GM12878 (cell line): ENCODE data around the gene IL22RA2. TPM values are rescaled to one million over a fixed set of nuclear protein-coding genes. Genes with fewer than 3 reads are reported as not detected.

Experiments used
- ATF7 ChIP-seq: fragments of 450-650 bp; IDR thresholded peaks from 2 replicates; pipeline ENCODE4 v1.6.1; 2016; ENCODE audit warnings: low read depth, mild to moderate bottlenecking
- CREB1 ChIP-seq: IDR thresholded peaks from 2 replicates; pipeline ENCODE4 v1.6.1; 2012; ENCODE audit warnings: low read depth, mild to moderate bottlenecking, inconsistent platforms
- CREM ChIP-seq: IDR thresholded peaks from 2 replicates; pipeline ENCODE4 v1.6.1; 2014; ENCODE audit warnings: antibody characterized with exemption, low read depth
- DPF2 ChIP-seq: fragments of 450-650 bp; IDR thresholded peaks from 2 replicates; pipeline ENCODE4 v1.6.1; 2017; ENCODE audit warnings: mild to moderate bottlenecking
- EED ChIP-seq: sonication (generic); IDR thresholded peaks from 2 replicates; pipeline ENCODE4 v1.6.1; 2016; ENCODE audit warnings: antibody characterized with exemption, low read depth
- EP300 ChIP-seq, 2 experiments: fragments of 150-350 bp in 1 of 2; IDR thresholded peaks; 2 replicates each; pipeline ENCODE4 v1.6.1; 2011 to 2012; ENCODE audit warnings: low read depth in 2 of 2, low read length in 2 of 2, borderline replicate concordance in 1 of 2, improper control_type of control experiment in 1 of 2, inconsistent platforms in 1 of 2; ENCODE audit not compliant: control insufficient read depth in 1 of 2
- ETV6 ChIP-seq, 2 experiments: fragments of 450-650 bp in 1 of 2; IDR thresholded peaks in 1 of 2; conservative IDR thresholded peaks in 1 of 2; 2 replicates each; pipeline ENCODE4 v1.6.1; 2014; ENCODE audit warnings: antibody characterized with exemption in 1 of 2, borderline replicate concordance in 1 of 2, low read depth in 1 of 2, mild to moderate bottlenecking in 1 of 2, moderate library complexity in 1 of 2
- FOXM1 ChIP-seq: IDR thresholded peaks from 2 replicates; pipeline ENCODE4 v1.6.1; 2012; ENCODE audit warnings: low read depth, mild to moderate bottlenecking, inconsistent platforms, low read length, moderate library complexity
- HDGF ChIP-seq: fragments of 450-650 bp; IDR thresholded peaks from 2 replicates; pipeline ENCODE4 v1.6.1; 2016; ENCODE audit warnings: antibody characterized with exemption
- IKZF1 ChIP-seq: fragments of 450-650 bp; conservative IDR thresholded peaks from 2 replicates; pipeline ENCODE4 v1.6.1; 2017; ENCODE audit warnings: antibody characterized with exemption, mild to moderate bottlenecking
- IRF4 ChIP-seq: IDR thresholded peaks from 2 replicates; pipeline ENCODE4 v1.6.1; 2011; ENCODE audit warnings: low read depth, low read length
- KLF5 ChIP-seq: fragments of 450-650 bp; IDR thresholded peaks from 2 replicates; pipeline ENCODE4 v1.6.1; 2014; ENCODE audit warnings: mild to moderate bottlenecking; ENCODE audit not compliant: partially characterized antibody
- LARP7 ChIP-seq: fragments of 450-650 bp; IDR thresholded peaks from 2 replicates; pipeline ENCODE4 v1.6.1; 2017; ENCODE audit warnings: mild to moderate bottlenecking
- MEF2A ChIP-seq: IDR thresholded peaks from 2 replicates; pipeline ENCODE4 v1.6.1; 2011; ENCODE audit warnings: low read depth, mild to moderate bottlenecking, low read length, moderate library complexity; ENCODE audit not compliant: insufficient read depth
- MEF2B ChIP-seq: fragments of 450-650 bp; IDR thresholded peaks from 2 replicates; pipeline ENCODE4 v1.6.1; 2018; ENCODE audit warnings: mild to moderate bottlenecking, moderate library complexity; ENCODE audit not compliant: partially characterized antibody, poor library complexity, severe bottlenecking
- MTA2 ChIP-seq: fragments of 450-650 bp; IDR thresholded peaks from 2 replicates; pipeline ENCODE4 v1.6.1; 2016; ENCODE audit warnings: low read depth, mild to moderate bottlenecking, moderate library complexity
- MXI1 ChIP-seq: fragments of 150-350 bp; IDR thresholded peaks from 2 replicates; pipeline ENCODE4 v1.6.1; 2011; ENCODE audit warnings: low read depth, mild to moderate bottlenecking, inconsistent platforms, low read length, improper control_type of control experiment
- MYB ChIP-seq: fragments of 150-350 bp; IDR thresholded peaks from 2 replicates; pipeline ENCODE4 v1.6.1; 2014; ENCODE audit warnings: mild to moderate bottlenecking, low read depth, low read length, borderline replicate concordance
- NBN ChIP-seq: fragments of 450-650 bp; IDR thresholded peaks from 2 replicates; pipeline ENCODE4 v1.6.1; 2016
- NFIC ChIP-seq: IDR thresholded peaks from 2 replicates; pipeline ENCODE4 v1.6.1; 2012; ENCODE audit warnings: low read depth, mild to moderate bottlenecking, inconsistent platforms, low read length, moderate library complexity
- NR2F1 ChIP-seq: fragments of 450-650 bp; conservative IDR thresholded peaks from 2 replicates; pipeline ENCODE4 v1.6.1; 2017; ENCODE audit warnings: mild to moderate bottlenecking
- PAX5 ChIP-seq: IDR thresholded peaks from 2 replicates; pipeline ENCODE4 v1.6.1; 2011; ENCODE audit warnings: low read depth, low read length, borderline replicate concordance
- PAX8 ChIP-seq: fragments of 450-650 bp; IDR thresholded peaks from 2 replicates; pipeline ENCODE4 v1.6.1; 2017; ENCODE audit warnings: mild to moderate bottlenecking, moderate library complexity
- POLR2AphosphoS2 ChIP-seq: IDR thresholded peaks from 2 replicates; pipeline ENCODE4 v1.6.1; 2011; ENCODE audit warnings: low read depth, mild to moderate bottlenecking, low read length, improper control_type of control experiment, moderate library complexity
- POLR2AphosphoS5 ChIP-seq: IDR thresholded peaks from 2 replicates; pipeline ENCODE4 v1.6.1; 2011; ENCODE audit warnings: mild to moderate bottlenecking, low read length, inconsistent platforms
- RBBP5 ChIP-seq: fragments of 200-600 bp; sonication (generic); conservative IDR thresholded peaks from 2 replicates; pipeline ENCODE4 v1.6.1; 2016
- RUNX3 ChIP-seq: IDR thresholded peaks from 2 replicates; pipeline ENCODE4 v1.6.1; 2012; ENCODE audit warnings: low read length, inconsistent platforms
- SMAD5 ChIP-seq: IDR thresholded peaks from 2 replicates; pipeline ENCODE4 v1.6.1; 2016; ENCODE audit warnings: antibody characterized with exemption, low read depth
- SP1 ChIP-seq: IDR thresholded peaks from one replicate; pipeline ENCODE4 v1.6.1; 2011; ENCODE audit warnings: low read depth, low read length
- SREBF1 ChIP-seq: IDR thresholded peaks from 2 replicates; pipeline ENCODE4 v1.6.1; 2012; ENCODE audit warnings: mild to moderate bottlenecking, low read length
- TAF1 ChIP-seq: IDR thresholded peaks from 2 replicates; pipeline ENCODE4 v1.6.1; 2011; ENCODE audit warnings: mild to moderate bottlenecking, low read depth, low read length, borderline replicate concordance
- TBL1XR1 ChIP-seq: IDR thresholded peaks from 2 replicates; pipeline ENCODE4 v1.6.1; 2012; ENCODE audit warnings: low read depth, low read length, improper control_type of control experiment
- TCF12 ChIP-seq: IDR thresholded peaks from 2 replicates; pipeline ENCODE4 v1.6.1; 2011; ENCODE audit warnings: low read depth, mild to moderate bottlenecking, low read length
- TCF7 ChIP-seq: IDR thresholded peaks from 2 replicates; pipeline ENCODE4 v1.6.1; 2014; ENCODE audit warnings: antibody characterized with exemption, borderline replicate concordance
- ZBED1 ChIP-seq: IDR thresholded peaks from 2 replicates; pipeline ENCODE4 v1.6.1; 2016; ENCODE audit warnings: borderline replicate concordance
- ZNF384 ChIP-seq: IDR thresholded peaks from 2 replicates; pipeline ENCODE4 v1.6.1; 2012; ENCODE audit warnings: low read depth, mild to moderate bottlenecking, low read length, improper control_type of control experiment, borderline replicate concordance
- polyA plus RNA-seq, 11 experiments: library from polyadenylated mRNA; depleted of rRNA in 4 of 11; unstranded in 6 of 11; stranded (reverse) in 5 of 11; fragments of >200 nt; fragmentation: Nextera tagmentation in 4 of 11; fragmentation: Illumina TruSeq in 1 of 11; extraction: Ambion mirVana in 4 of 11; extraction: Trizol in 1 of 11; gene quantifications; 1 replicate in 1 of 11; 2 replicates in 10 of 11; pipeline versions ENCODE4 v1.2.1 to v1.2.3, GENCODE V29; 2011 to 2016; ENCODE audit warnings: inconsistent platforms in 2 of 11, missing spikeins in 2 of 11, low read depth in 1 of 11
- total RNA-seq, 4 experiments: library from RNA; depleted of rRNA in 3 of 4; stranded (reverse); fragments of >200 nt in 3 of 4; fragmentation: Illumina TruSeq in 1 of 4; extraction: Trizol in 1 of 4; gene quantifications; 2 replicates each; pipeline versions ENCODE4 v1.2.1 to v1.2.3, GENCODE V29; 2013 to 2021
- TF ChIP-seq, protein P1 (sequence below): IDR thresholded peaks from 2 replicates; pipeline ENCODE4 v1.6.1; 2011; ENCODE audit warnings: low read depth, mild to moderate bottlenecking, low read length, moderate library complexity, borderline replicate concordance; ENCODE audit errors: extremely low read depth

The IL22RA2 gene
- total and polyA plus RNA-seq, 10 of the 15 experiments (the other 5 are each of a cell fraction or from before 2014, with no cell fraction given) = 0.05 to 0.22 (median 0.09) TPM; not detected in 3

DNA sequence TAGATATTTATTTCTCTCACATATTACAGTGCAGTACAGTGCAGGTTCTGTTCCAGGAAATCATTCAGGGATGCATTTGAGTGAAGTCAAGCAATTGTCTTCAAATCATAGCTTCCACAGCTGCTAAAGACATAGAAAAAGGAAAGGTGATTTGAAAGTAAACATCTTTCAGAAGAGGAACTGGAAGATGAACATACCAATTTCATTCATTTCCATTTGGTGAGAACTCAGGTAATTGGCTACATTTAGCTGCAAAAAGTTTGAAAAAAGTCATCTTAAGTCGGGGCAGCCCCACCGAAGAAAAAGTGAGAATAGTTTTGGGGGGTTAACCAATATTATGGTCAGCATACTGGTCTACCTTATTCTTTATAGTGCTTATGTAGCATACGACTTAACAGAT, 67.3 kb downstream of the IL22RA2 start (continued):
- TF ChIP-seq TCF7 (0 out of 2 replicates have a peak, but pooled peaks have one; percentile 43), TAF1 (0 out of 2 replicates have a peak, but pooled peaks have one; percentile 22), RBBP5 (no peak), DPF2 (peak; percentile 73), CREB1 (peak; percentile 27; the same call in 1 of the 2 replicates), CREM (peak; percentile 57; the same call in 1 of the 2 replicates), IKZF1 (peak; percentile 60), TBL1XR1 (peak; percentile 79), MXI1 (no peak), HDGF (0 out of 2 replicates have a peak, but pooled peaks have one; percentile 23), POLR2AphosphoS5 (no peak), ETV6 (conservative IDR thresholded peaks at IDR 0.05 in 1 of 2, IDR thresholded peaks at IDR 0.05 in 1 of 2; ENCODE audit: borderline replicate concordance in 1 of 2, low read depth in 1 of 2) (peak in 1 of 2 experiments; percentile 67; a peak in 1 of 4 replicates), IRF4 (peak; percentile 64; the same call in 1 of the 2 replicates), RUNX3 (peak; percentile 82), NBN (peak; percentile 36; the same call in 1 of the 2 replicates), EED (peak; percentile 51; the same call in 1 of the 2 replicates), MEF2A (peak; percentile 86), PAX8 (no peak), NR2F1 (no peak), ZBED1 (peak; percentile 76), ZNF384 (peak; percentile 68; the same call in 1 of the 2 replicates), FOXM1 (peak; percentile 95), SP1 (no peak), EP300 (IDR thresholded peaks at IDR 0.05; ENCODE audit: borderline replicate concordance in 1 of 2, control insufficient read depth in 1 of 2, low read depth in 2 of 2, low read length in 2 of 2) (peak; percentile 44 to 67; a peak in 2 of 4 replicates), LARP7 (no peak), MEF2B (peak; percentile 78), NFIC (peak; percentile 91), TCF12 (peak; percentile 37; the same call in 1 of the 2 replicates), SREBF1 (no peak), MTA2 (peak; percentile 92), POLR2AphosphoS2 (no peak), MYB (no peak), SMAD5 (no peak), KLF5 (no peak), ATF7 (peak; percentile 62), PAX5 (peak; percentile 36; the same call in 1 of the 2 replicates)
- TF ChIP-seq, protein P1, sequence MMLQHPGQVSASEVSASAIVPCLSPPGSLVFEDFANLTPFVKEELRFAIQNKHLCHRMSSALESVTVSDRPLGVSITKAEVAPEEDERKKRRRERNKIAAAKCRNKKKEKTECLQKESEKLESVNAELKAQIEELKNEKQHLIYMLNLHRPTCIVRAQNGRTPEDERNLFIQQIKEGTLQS = no peak
